Measurements from ENCODE around the gene SLC50A1. TPM values are rescaled to one million over a fixed set of nuclear protein-coding genes. Genes with fewer than 3 reads are reported as not detected.
"Not testable (repeated sequence)": the region's sequence is repeated elsewhere in the genome, so short reads cannot be mapped to it uniquely, and the experiment has no call there.

The SLC50A1 gene
- total RNA-seq, 1 donor: 68.1 TPM

DNA sequence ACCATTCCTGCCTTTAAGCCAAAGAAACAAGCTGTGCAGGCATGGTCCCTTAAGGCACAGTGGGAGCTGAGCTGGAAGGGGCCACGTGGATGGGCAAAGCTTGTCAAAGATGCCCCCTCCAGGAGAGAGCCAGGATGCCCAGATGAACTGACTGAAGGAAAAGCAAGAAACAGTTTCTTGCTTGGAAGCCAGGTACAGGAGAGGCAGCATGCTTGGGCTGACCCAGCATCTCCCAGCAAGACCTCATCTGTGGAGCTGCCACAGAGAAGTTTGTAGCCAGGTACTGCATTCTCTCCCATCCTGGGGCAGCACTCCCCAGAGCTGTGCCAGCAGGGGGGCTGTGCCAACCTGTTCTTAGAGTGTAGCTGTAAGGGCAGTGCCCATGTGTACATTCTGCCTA is 1.3 kb upstream of the SLC50A1 start:
- DNase-seq (ENCODE audit: low read depth in 2 of 3, low spot score in 2 of 3): no peak

DNA sequence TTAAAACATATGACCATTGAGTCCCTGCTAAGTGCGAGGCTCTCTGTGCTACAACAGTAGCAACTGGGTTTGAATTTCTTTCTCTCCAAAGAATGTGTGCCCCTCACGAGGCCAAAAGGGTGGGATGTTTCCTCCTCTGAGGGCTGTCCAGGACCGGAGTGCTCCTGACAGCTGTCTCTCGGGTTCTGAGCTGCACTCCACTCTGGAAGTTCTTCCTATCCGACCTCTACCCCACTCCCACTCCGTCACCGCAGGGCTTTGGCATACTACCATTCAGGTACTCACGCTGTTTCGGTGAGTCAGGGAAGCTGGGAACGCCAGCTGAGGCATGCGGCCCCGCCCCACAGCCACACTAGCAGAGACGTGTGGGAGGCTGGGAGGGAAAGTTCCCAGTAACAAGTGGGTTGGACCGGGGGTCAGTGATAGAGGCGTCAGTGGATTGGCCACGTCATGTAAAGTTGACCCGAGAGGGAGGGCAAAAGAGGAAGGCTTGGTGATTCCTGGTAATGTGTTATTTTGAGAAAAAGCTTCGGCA is 705 bp upstream of the SLC50A1 start:
- DNase-seq (ENCODE audit: low read depth in 2 of 3, low spot score in 2 of 3): peak in 1 of 3 donors; percentile 36

DNA sequence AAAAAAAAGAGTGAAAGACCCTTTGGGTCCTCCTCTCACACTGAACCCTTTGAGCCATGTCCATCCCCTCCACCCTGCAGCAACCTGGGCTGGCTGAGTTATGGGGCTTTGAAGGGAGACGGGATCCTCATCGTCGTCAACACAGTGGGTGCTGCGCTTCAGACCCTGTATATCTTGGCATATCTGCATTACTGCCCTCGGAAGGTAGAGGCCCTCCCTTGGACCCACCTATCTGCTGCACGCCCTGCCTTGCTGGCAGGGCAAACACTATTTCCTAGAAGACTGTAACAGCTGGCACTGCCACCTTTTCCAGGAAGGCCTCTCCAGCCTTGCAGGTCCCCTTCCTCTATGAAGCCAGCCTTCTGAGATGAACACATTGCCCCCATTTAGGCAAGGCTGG is 1.1 kb downstream of the SLC50A1 start:
- no peak for DNase-seq (ENCODE audit: low read depth in 2 of 3, low spot score in 2 of 3)

DNA sequence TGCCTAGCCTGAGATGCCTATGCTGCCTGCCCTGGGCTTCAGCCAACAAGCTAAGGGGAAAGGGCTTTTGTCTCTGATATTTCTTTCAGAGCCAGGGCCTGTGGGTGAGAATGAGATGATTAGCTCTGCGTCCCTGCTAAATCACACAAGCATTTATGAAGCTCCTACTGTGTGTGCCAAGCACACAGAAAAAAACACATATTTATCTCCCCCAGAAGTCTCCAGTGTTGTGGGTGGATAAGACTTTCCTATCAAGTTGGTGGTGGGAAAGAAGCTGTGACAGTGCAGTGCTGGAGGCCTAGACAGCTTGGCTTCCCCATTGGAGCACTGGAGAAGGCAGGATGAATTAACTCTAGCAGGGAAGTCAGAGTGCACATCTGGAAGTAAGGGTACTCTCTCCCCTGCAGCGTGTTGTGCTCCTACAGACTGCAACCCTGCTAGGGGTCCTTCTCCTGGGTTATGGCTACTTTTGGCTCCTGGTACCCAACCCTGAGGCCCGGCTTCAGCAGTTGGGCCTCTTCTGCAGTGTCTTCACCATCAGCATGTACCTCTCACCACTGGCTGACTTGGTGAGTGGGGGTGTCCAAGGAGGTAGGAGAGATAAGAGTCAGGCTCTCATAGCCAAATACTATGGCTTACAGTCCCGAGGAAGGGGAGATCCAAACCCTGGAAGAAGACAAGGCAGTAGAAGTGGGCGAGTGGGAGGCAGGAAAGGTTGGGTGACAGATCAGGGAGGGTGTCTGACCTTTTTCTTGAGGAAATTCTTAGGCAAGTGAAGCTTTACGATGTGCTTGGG is 1.7 kb downstream of the SLC50A1 start:
- DNase-seq (ENCODE audit: low read depth in 2 of 3, low spot score in 2 of 3): no peak

DNA sequence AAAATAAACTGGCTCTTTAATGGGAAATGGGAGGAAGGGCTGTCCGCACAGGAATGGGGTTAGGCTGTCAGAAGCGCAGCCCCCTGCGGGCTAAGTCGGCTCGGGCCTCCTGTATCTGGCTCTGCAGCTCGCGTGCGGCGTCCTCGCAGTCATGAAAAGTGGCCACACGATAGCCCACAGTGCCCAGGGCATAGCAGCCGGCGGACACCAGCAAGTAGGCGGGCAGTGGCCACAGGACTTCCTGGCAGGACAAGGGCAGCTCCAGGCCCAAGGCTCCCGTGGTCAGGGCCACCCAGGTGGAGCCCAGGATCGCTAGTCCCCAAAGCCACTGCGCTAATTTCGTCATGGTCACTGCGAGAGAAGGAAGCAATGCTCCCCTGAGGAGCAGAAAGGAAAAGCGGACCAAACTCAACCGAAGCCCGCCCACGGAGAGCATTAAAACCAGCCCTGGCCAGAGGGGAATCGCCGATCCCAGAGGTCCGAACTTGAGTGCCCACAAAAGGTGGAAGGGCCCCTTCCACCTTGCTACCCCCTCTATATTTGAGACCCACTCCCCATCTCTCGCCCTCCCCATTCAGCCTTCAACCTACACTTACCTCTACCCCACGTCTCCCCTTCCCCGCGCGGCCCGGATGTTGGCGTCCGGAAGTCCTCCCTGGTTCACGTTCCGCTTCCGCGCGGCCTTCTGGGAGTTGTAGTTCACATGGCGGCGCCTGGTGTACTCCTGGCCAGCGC is 4.4 kb downstream of the SLC50A1 start, which contains the start of gene DPM3:
DPM3 (minus strand) TSS at position 637 of the 735 bp plus-strand sequence; CDS start at position 346, 291 bp downstream.
- DNase-seq (ENCODE audit: low read depth in 2 of 3, low spot score in 2 of 3): peak; percentile 63 to 90 (median 85)

DNA sequence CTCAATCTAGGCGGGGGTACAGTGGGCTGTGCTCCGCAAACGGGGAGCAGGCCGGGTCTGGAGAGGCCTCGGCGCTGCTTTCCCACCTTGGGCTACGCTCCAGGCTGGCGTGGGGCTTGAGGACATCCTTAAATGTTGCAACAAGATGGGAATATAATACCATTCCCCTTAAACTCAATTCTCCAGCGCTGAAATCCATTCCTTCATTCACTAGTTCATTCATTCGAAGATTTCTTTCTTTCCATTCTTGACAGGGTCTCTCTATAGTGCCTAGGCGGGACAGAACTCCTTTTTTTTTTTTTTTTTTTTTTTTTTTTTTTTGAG is 4.9 kb downstream of the SLC50A1 start:
- no peak for DNase-seq (ENCODE audit: low read depth in 2 of 3, low spot score in 2 of 3)

DNA sequence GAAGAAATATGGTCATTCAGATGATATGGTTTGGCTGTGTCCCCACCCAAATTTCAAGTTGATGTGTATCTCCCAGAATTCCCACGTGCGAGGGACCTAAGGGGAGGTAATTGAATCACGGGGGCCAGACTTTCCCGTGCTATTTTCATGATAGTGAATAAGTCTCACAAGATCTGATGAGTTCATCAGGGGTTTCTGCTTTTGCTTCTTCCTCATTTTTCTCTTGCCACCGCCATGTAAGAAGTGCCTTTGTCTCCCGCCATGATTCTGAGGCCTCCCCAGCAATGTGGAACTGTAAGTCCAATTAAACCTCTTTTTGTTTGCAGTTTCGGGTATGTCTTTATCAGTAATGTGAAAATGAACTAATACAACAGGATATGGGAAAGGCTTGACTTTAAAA is 6.1 kb downstream of the SLC50A1 start:
- no peak for DNase-seq (ENCODE audit: low read depth in 2 of 3, low spot score in 2 of 3)

DNA sequence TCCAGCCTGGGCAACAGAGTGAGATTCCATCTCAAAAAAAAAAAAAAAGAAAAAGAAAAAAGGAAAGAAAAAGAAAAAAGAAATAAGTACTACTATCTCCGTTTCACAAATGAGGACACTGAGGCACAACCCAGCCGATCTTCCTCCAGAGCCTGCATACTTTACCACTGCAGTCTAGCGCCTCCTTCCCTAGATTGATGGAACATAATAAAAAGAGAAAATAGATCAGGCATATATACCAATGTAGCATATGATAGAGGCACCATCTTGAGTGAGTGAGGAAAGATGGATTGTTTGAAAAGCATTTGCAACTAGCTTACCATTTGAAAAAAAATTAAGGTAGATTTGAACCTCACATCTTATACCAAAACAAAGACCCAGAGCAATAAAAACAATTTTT is 9.8 kb downstream of the SLC50A1 start:
- DNase-seq (ENCODE audit: low read depth in 2 of 3, low spot score in 2 of 3): no peak

DNA sequence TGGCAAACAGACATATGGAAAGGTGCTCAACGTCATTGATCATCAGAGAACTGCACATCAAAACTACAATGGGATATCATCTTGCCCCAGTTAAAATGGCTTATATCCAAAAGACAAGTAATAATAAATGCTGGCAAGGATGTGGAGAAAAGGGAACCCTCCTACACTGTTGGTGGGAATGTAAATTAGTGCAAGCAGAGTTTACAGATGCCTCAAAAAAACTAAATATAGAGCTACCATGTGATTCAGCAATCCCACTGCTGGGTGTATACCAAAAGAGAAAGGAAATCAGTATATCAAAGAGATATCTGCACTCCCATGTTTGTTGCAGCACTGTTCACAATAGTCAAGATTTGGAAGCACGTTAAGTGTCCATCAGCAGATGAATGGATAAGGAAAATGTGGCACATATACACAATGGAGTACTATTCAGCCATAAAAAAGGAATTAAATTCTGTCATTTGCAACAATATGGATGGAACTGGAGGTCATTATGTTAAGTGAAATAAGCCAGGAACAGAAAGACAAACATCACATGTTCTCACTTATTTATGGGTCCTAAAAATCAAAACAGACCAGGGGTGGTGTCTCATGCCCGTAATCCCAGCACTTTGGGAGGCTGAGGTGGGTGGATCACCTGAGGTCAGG is 20.5 kb downstream of the SLC50A1 start:
- DNase-seq (ENCODE audit: low read depth in 2 of 3, low spot score in 2 of 3): not testable (repeated sequence)

DNA sequence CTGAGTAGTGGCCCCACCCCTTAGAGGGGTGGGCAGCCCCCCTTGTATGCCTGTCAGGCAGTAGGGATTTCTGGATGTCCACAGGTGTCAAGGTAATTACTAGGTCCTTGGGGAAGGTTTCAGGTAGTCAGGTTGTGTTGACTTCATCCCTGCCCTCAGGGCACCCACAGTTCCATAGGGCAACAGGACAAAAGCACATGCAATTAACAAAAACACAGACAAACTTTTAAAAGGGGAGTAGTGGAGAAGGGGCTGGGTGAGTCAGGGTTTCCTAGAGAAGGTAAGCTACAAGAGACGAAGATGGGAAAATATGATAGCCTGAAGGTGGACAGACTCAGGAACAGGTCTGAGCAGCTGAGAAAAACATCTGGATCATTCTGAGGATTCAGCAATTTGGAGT is 23.3 kb downstream of the SLC50A1 start:
- no peak for DNase-seq (ENCODE audit: low read depth in 2 of 3, low spot score in 2 of 3)

DNA sequence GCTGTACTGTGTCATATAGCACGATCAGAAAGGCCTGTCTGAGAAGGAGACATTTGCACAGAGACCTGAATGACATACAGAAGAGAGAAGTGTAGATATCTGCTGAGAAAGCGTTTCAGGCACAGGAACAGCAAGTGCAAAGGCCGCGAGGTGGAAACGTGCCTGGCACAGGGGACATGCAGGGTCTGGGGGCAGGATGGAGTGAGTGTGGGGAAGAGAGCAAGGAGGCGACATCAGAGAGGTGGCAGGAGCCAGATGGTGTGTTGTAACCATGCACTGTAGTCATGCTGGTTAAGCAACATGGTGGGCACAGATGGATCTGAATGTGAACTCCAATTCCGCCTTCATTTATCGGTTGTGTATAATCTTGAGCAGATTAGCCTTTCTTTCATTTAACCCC is 24.5 kb downstream of the SLC50A1 start:
- DNase-seq (ENCODE audit: low read depth in 2 of 3, low spot score in 2 of 3): no peak

DNA sequence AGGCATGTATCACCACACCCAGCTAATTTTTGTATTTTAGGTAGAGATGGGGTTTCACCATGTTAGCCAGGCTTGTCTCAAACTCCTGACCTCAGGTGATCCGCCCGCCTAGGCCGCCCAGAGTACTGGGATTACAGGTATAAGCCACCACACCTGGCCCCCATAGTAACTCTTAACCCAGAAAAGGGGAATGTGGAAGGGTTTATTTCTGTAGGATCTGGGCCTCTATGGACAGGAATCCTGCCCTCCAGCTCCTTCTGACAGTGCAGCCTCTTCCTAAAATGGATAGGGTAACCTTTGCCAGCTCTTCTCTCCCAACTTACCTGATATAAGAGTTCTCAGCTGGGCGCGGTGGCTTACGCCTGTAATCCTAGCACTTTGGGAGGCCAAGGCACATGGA is 27.0 kb downstream of the SLC50A1 start:
- not testable (repeated sequence) for DNase-seq (ENCODE audit: low read depth in 2 of 3, low spot score in 2 of 3)

DNA sequence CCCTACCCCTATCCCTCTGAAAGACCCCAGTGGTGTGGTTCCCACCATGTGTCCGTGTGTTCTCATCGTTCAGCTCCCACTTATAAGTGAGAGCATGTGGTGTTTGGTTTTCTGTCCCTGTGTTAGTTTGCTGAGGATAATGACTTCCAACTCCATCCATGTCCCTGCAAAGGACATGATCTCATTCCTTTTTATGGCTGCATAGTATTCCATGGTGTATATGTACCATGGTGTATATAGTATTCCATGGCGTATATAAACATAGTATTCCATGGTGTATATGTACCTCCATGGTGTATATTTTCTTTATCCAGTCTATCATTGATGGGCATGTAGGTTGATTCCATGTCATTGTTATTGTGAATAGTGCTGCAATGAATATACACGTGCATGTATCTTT is 28.1 kb downstream of the SLC50A1 start:
- DNase-seq (ENCODE audit: low read depth in 2 of 3, low spot score in 2 of 3): not testable (repeated sequence)

DNA sequence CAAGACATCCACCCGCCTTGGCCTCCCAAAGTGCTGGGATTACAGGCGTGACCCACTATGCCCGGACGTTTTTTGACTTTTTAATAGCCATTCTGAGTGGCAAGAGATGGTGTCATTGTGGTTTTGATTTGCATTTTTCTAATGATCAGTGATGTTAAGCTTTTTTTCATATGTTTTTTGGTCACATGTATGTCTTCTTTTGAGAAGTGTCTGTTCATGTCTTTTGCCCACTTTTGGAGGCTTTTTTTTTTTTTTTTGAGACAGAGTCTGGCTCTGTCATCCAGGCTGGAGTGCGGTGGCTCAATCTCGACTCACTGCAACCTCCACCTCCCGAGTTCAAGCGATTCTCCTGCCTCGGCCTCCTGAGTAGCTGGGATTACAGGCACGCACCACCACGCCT is 29.0 kb downstream of the SLC50A1 start:
- not testable (repeated sequence) for DNase-seq (ENCODE audit: low read depth in 2 of 3, low spot score in 2 of 3)

DNA sequence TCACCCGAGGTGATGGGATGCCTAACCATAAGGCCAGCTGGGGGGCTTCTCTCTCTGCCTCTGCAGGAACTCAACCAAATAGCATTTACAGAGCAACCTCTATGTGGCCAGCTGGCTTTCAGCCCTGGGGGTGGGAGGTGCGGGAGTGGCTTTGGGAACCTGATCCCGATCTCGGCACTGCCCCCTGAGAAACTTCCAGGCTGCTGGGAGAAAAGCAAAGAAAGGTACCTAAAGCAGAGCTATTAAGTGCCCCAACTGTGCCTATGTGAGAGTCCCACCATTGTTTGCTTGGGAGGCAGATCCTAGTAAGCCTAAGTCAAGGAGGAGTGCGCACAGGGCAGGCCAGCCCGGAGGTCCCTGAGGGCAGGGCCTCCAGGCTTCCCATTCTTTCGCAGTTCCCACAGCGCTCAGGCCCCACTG is 30.4 kb downstream of the SLC50A1 start:
- no peak for DNase-seq (ENCODE audit: low read depth in 2 of 3, low spot score in 2 of 3)

DNA sequence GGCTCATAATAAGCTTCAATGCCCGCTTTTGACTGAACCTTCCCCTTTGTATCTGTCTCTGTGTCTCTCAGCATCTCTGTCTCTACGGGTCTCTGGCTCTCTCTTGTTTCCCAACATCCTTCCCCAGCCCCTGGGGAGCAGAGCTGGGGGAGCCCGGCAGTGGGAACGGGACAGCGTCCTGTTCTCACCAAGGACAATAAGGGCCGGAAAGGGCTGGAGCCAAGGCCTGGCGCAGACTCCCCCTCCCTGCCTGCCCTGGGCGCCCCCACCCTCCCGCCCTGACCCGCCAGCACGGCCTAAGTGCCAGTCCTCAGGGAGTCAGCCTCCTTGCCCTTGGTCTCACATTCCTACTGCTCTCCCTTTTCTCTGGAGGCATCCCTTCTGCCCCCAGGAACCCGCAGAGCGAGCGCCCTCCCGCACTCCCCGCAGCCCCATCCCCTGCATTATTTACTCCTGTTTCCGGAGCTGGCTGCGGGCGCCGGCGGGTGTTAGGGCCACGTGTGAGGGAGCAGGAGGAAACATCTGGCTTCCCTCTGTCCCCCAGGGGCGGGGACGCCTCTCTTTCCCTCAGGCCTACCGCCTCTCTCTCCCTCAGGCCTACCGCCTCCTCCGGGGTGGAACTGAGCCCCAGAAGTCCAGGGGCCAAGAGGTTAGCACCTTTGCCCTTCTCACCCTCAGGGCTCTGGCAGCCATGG is 31.0 kb downstream of the SLC50A1 start:
- DNase-seq (ENCODE audit: low read depth in 2 of 3, low spot score in 2 of 3): peak in 2 of 3 donors; percentile 92 to 96

DNA sequence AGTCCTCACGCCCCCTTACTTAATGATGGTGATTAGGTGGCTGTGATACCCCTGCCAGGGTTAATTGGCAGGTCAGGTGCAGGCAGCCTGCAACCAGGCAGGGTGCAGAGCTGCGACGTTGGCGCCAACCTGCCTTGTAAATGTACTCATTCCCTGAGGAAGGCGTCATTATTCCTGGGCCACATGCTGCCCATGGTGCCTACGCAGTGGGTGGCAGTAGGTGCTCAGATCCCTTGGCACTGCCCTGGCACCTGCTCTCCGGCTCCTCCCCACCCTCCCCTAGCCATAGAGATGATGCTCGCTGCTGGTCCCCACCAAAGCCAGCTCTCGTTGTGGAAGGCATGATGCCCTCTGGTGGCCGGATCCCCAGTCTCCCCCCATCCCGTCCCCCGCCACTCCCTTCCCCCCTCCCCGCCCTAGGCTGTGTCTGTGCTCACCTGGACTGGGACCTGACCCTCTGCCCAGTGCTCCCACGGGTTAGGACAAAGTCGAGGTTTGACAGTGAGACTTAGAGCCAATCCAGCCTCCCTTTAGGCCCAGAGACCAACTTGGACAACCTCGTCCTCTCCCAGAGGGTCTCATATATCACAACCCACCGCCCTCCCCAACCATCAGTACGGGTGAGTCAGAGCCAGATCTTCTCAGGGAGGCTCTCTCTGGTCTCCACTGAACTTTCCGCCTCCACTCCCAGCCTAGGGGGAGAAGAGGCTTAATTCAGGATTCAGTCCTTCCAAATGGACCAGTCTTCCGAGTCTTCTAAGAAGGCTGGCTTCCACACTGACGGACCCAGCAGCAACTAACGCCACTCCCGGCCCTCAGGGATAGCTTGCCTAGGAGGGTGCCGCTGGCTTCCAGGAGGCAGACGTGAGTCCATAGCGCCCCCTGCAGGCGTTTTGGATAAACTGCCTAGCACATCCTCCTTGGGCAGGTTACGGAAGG is 31.8 kb downstream of the SLC50A1 start:
- DNase-seq (ENCODE audit: low read depth in 2 of 3, low spot score in 2 of 3): peak; percentile 79 to 92 (median 84)

DNA sequence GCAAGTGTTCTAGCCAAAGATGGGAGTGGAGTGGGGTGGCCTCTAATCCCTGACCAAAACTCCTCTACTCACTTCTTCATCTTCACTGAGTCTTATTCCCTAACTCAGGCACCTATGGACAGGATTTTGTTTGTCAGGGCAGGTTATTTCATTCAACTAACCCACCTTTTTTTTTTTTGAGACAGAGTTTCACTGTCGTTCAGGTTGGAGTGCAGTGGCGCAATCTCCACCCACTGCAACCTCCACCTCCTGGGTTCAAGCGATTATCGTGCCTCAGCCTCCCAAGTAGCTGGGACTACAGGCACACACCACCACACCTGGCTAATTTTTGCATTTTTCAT is 32.4 kb downstream of the SLC50A1 start:
- not testable (repeated sequence) for DNase-seq (ENCODE audit: low read depth in 2 of 3, low spot score in 2 of 3)

DNA sequence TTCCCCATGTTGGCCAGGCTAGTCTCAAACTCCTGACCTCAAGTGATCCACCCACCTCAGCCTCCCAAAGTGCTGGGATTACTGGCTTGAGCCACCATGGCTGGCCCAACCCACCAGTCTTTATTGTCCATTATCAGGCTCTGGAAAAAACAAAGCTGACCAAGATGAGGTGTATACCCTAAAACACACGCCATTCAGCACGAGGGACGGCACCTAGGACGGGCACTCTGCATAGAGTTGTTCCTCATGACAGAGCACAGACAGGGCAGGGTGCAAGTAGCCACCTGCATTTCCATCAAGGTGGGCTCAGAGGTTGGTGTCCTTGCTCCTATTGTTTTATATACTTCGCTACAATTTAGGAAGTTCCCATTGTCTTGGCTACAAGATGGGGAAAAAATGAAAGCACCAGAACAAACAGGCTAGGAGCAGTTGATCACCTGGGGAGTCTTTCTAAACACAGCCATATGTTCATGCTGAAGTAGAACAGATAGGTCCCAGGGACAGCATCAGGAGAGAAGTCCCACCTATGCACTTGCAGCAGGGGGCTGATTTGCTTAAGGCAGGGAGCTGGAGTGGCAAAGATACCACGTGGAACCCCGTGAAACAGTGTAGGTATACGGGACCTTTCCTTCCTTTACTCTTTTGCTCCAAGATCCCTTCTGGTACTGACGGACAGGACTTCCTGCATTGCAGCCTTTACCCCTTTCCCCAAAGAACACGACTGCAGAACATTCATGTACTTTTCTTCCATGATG is 33.0 kb downstream of the SLC50A1 start:
- DNase-seq (ENCODE audit: low read depth in 2 of 3, low spot score in 2 of 3): no peak

Data from hematopoietic multipotent progenitor cell (in vitro differentiated cells).